HG03103 (cell line): ENCODE data around the gene TXLNG.
"Not testable (repeated sequence)": the region's sequence is repeated elsewhere in the genome, so short reads cannot be mapped to it uniquely, and the experiment has no call there.

ENCODE experiments used
- ATAC-seq: cut with Tn5 transposase; IDR thresholded peaks from one replicate; pipeline ENCODE4 v1.9.1; 2021; ENCODE audit warnings: low read depth; ENCODE audit not compliant: unreplicated experiment

Gene TXLNG

GRCh38 chrX:16836371-16836770 is 50.1 kb downstream of the TXLNG start:
- ATAC-seq, result no peak

- ATAC-seq, result no peak
Observed at GRCh38 chrX:16838202-16839066, 52.2 kb downstream of the TXLNG start.

GRCh38 chrX:16839219-16839851 is 53.1 kb downstream of the TXLNG start:
- no peak for ATAC-seq

- no peak for ATAC-seq
Observed at GRCh38 chrX:16839852-16840460, 53.7 kb downstream of the TXLNG start.

GRCh38 chrX:16842684-16843083 is 56.4 kb downstream of the TXLNG start:
- no peak for ATAC-seq

GRCh38 chrX:16843208-16843909 is 57.1 kb downstream of the TXLNG start:
- no peak for ATAC-seq

GRCh38 chrX:16845686-16846085 is 59.4 kb downstream of the TXLNG start:
- no peak for ATAC-seq

- no peak for ATAC-seq
Observed at GRCh38 chrX:16848541-16848940, 62.3 kb downstream of the TXLNG start.

GRCh38 chrX:16851421-16851820 is 65.2 kb downstream of the TXLNG start:
- ATAC-seq, result no peak

GRCh38 chrX:16851827-16852226 is 65.6 kb downstream of the TXLNG start:
- ATAC-seq, result no peak

GRCh38 chrX:16852617-16853179 is 66.4 kb downstream of the TXLNG start:
- ATAC-seq, result no peak

- no peak for ATAC-seq
Observed at GRCh38 chrX:16853537-16853936, 67.3 kb downstream of the TXLNG start.

- no peak for ATAC-seq
Observed at GRCh38 chrX:16855363-16856075, 69.3 kb downstream of the TXLNG start.

- ATAC-seq, result not testable (repeated sequence)
Observed at GRCh38 chrX:16856076-16856404, 69.8 kb downstream of the TXLNG start.

GRCh38 chrX:16856744-16857143 is 70.5 kb downstream of the TXLNG start:
- no peak for ATAC-seq

GRCh38 chrX:16862829-16863228 is 76.6 kb downstream of the TXLNG start:
- ATAC-seq, result no peak

GRCh38 chrX:16867947-16868346 is 81.7 kb downstream of the TXLNG start:
- ATAC-seq, result no peak

GRCh38 chrX:16868920-16869319 is 82.7 kb downstream of the TXLNG start:
- no peak for ATAC-seq

GRCh38 chrX:16869393-16870094 is 83.3 kb downstream of the TXLNG start:
- peak; percentile 40 for ATAC-seq
